HepG2 (cell line): ENCODE data around the gene HS2ST1. TPM values are rescaled to one million over a fixed set of nuclear protein-coding genes. Genes with fewer than 3 reads are reported as not detected.
A peak's percentile ranks its signal among the peaks of the same experiment; 100 is the strongest.

Experiments
- ATAC-seq: fragments of 200-7000 bp; cut with Tn5 transposase; 3 replicates; pipeline ENCODE4 v1.9.1; 2020; ENCODE audit warnings: mild to moderate bottlenecking, moderate library complexity
- BruUV-seq: library from RNA; stranded (reverse); fragments of 400-500 nt; replicated peaks from 2 replicates; lab custom pipeline; 2021; lab: Mats Ljungman, UMichigan
- CTCF ChIA-PET: fragments of 300-600 bp; formaldehyde crosslinking; extraction: SDS; loops from one replicate; lab custom pipeline; 2021; ENCODE audit warnings: low total read pairs, inconsistent platforms, low intra/inter-chr PET ratio; lab: Yijun Ruan, JAX
- POLR2A ChIA-PET: fragments of 350-600 bp; sonication (Branson Sonifier 250); formaldehyde crosslinking; loops from one replicate; lab custom pipeline; 2020; ENCODE audit warnings: antibody characterized with exemption, inconsistent platforms; lab: Yijun Ruan, JAX
- DNase-seq: peaks from one replicate; pipeline ENCODE4 v3.0.0-alpha.2; 2015; ENCODE audit warnings: low spot score
- FAIRE-seq: peaks from 3 replicates; lab custom pipeline; 2011; peaks lifted over from hg19 to GRCh38; lab: Jason Lieb, UNC
- H2AFZ ChIP-seq: one replicate; pipeline ENCODE4 v1.6.1; 2011; ENCODE audit warnings: low read length, inconsistent platforms
- H3K27ac ChIP-seq: fragments of 300-600 bp; 3 replicates; pipeline ENCODE4 v1.8.0; 2011; ENCODE audit warnings: mixed run types, mild to moderate bottlenecking, mixed read lengths, low read length, inconsistent platforms; ENCODE audit not compliant: insufficient read depth; ENCODE audit errors: extremely low read length
- H3K27me3 ChIP-seq, 2 experiments: fragments of 200-600 bp in 1 of 2; 2 replicates in 1 of 2; 3 replicates in 1 of 2; pipeline versions ENCODE4 v1.6.0 to v1.8.0; 2011; ENCODE audit warnings: low read length in 2 of 2, mild to moderate bottlenecking in 2 of 2, moderate library complexity in 2 of 2, inconsistent platforms in 1 of 2; ENCODE audit not compliant: insufficient read depth in 2 of 2, control insufficient read depth in 1 of 2
- H3K36me3 ChIP-seq, 2 experiments: fragments of 200-600 bp in 1 of 2; replicated peaks in 1 of 2; 2 replicates in 1 of 2; 3 replicates in 1 of 2; pipeline versions ENCODE4 v1.5.1 to v1.8.0; 2011; ENCODE audit warnings: low read length in 2 of 2, inconsistent platforms in 1 of 2; ENCODE audit not compliant: insufficient read depth in 2 of 2, control insufficient read depth in 1 of 2
- H3K4me1 ChIP-seq: 2 replicates; pipeline ENCODE4 v1.5.1; 2012; ENCODE audit warnings: low read length, inconsistent platforms; ENCODE audit not compliant: insufficient read depth
- H3K4me2 ChIP-seq: 2 replicates; pipeline ENCODE4 v1.6.0; 2011; ENCODE audit warnings: low read depth, low read length, inconsistent platforms
- H3K4me3 ChIP-seq, 3 experiments: fragments of 200-600 bp in 1 of 3; sonication (generic), shearing (Covaris generic) in 1 of 3; replicated peaks in 1 of 3; 2 replicates each; pipeline ENCODE4 v1.5.1; 2011 to 2016; ENCODE audit warnings: low read length in 3 of 3, inconsistent platforms in 2 of 3, low read depth in 2 of 3, mild to moderate bottlenecking in 2 of 3, control low read depth in 1 of 3, mixed read lengths in 1 of 3; ENCODE audit not compliant: insufficient read depth in 1 of 3
- H3K79me2 ChIP-seq: one replicate; pipeline ENCODE4 v1.6.1; 2011; ENCODE audit warnings: low read length, inconsistent platforms; ENCODE audit not compliant: insufficient read depth
- H3K9ac ChIP-seq: 2 replicates; pipeline ENCODE4 v1.6.0; 2011; ENCODE audit warnings: mild to moderate bottlenecking, low read depth, low read length, inconsistent platforms; ENCODE audit not compliant: insufficient read depth
- H3K9me3 ChIP-seq: 2 replicates; pipeline ENCODE4 v1.5.1; 2012; ENCODE audit warnings: mild to moderate bottlenecking, low read length
- H4K20me1 ChIP-seq: 2 replicates; pipeline ENCODE4 v1.6.0; 2011; ENCODE audit warnings: inconsistent platforms, mild to moderate bottlenecking, low read length, moderate library complexity; ENCODE audit not compliant: insufficient read depth
- ATF7 ChIP-seq, 2 experiments: fragments of 450-650 bp in 1 of 2; sonication (generic) in 1 of 2; formaldehyde crosslinking in 1 of 2; IDR thresholded peaks; 2 replicates each; pipeline versions ENCODE4 v1.4.0 to v1.6.1; 2016 to 2020; ENCODE audit warnings: antibody characterized with exemption in 1 of 2, mild to moderate bottlenecking in 1 of 2, missing genetic modification reagents in 1 of 2
- MAFF ChIP-seq: IDR thresholded peaks from 2 replicates; pipeline ENCODE4 v1.6.1; 2011; ENCODE audit warnings: low read depth, low read length, improper control_type of control experiment
- MAFK ChIP-seq, 2 experiments: IDR thresholded peaks in 1 of 2; conservative IDR thresholded peaks in 1 of 2; 2 replicates each; pipeline ENCODE4 v1.6.1; 2011; ENCODE audit warnings: improper control_type of control experiment in 2 of 2, low read length in 2 of 2
- NAIF1 ChIP-seq: sonication (generic); formaldehyde crosslinking; IDR thresholded peaks from 2 replicates; pipeline ENCODE4 v1.5.0; 2020; ENCODE audit warnings: mild to moderate bottlenecking, missing genetic modification reagents, borderline replicate concordance
- NCOA2 ChIP-seq: sonication (generic); formaldehyde crosslinking; IDR thresholded peaks from 2 replicates; pipeline ENCODE4 v1.8.0; 2022; ENCODE audit warnings: inconsistent platforms
- SYNCRIP ChIP-seq: fragments of 200-400 bp; formaldehyde crosslinking; IDR thresholded peaks from 2 replicates; pipeline ENCODE4 v1.6.1; 2018; ENCODE audit warnings: mild to moderate bottlenecking, low read depth, low read length; ENCODE audit not compliant: insufficient read depth
- ZSCAN9 ChIP-seq: IDR thresholded peaks from 2 replicates; pipeline ENCODE4 v1.6.1; 2016; ENCODE audit warnings: borderline replicate concordance
- WGBS: methylation state at CpG from one replicate; pipeline ENCODE4 v1.1.6; 2017; ENCODE audit warnings: low lambda C conversion rate; 5-methylcytosine and 5-hydroxymethylcytosine counted together
- in situ Hi-C: cut with HindIII; loops from 2 replicates; pipeline ENCODE4 v1.10.0; 2017; ENCODE audit warnings: low pct_unique_long_range_greater_than_20kb; ENCODE audit not compliant: extremely low pct_ligation_motif_present
- intact Hi-C: fragments of 100-400 bp; cut with micrococcal nuclease; formaldehyde crosslinking; loops from one replicate; pipeline ENCODE4 v1.10.0; 2022; ENCODE audit not compliant: unreplicated experiment
- polyA plus RNA-seq, 8 experiments: library from polyadenylated mRNA; depleted of rRNA in 3 of 8; stranded (reverse) in 7 of 8; unstranded in 1 of 8; fragments of >200 nt; fragmentation: Illumina TruSeq in 4 of 8; extraction: Trizol in 4 of 8; gene quantifications; 2 replicates each; pipeline versions ENCODE4 v1.2.1 to v1.2.3, GENCODE V29; 2011 to 2016; ENCODE audit warnings: low read depth in 4 of 8, missing spikeins in 1 of 8, mixed read lengths in 1 of 8; ENCODE audit not compliant: insufficient read depth in 1 of 8
- total RNA-seq, 5 experiments: library from RNA; depleted of rRNA; stranded (reverse); fragments of >200 nt; fragmentation: Illumina TruSeq; extraction: Trizol; gene quantifications; 2 replicates each; pipeline ENCODE4 v1.2.3, GENCODE V29; 2016; ENCODE audit warnings: low read depth in 1 of 5

Gene HS2ST1
- total and polyA plus RNA-seq, 2 of the 13 experiments (the other 11 are each of a cell fraction or from before 2014, with no cell fraction given), result 22.1 to 58.7 TPM

DNA sequence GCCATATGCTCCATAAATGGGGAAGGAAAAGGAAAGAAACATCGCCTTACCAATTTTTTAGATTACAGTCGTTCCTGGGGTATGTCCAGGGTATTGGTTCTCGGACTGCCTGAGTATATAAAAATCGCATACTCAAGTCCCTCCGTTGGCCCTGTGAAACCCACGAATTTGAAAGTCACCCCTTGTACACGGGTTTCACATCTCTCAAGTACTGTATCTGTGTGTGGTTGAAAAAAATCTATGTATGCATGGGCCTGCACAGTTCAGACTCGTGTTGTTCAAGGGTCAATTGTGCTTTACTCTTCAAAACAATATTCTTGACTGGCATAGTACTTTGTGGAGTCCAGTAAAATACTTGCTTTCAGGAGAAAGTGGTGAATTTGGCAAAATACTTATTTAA is 171.7 kb downstream of the HS2ST1 start (continued):
- TF ChIP-seq NAIF1, result no peak
- TF ChIP-seq, all 625 proteins: peak for 0

DNA sequence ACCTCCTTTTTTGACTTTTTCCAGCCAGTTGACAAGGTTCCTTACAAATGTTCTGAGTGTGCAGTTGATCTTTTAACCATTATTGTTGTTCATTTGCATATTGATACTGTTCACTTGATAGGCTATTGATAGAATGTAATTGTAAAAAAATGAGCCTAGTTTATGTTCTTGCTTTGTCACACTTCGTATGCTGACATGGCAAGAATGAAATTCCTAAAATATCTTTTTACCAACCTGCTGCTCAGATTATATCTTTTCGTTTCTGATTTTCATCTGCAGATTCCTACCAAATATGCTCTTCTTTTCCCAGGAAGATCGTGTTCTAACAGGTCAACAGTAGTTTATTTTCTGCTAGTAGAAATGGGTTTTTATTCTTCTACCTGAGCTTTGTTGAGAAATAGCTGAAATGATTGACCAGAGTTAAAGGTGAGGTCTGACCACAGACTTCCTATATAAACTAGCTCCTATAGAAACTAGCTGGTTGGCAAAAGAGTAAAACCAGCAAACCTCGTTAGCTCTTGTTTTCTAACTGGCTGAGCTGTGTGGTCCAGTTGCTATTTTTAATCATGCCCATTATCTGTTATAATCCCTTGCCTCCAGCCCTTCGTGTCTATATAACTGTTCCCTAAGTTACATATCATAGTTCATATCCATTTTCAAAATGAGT is 174.8 kb downstream of the HS2ST1 start:
- Histone ChIP-seq H3K79me2 (no peaks in the 10 kb centered on the region), H3K36me3 (peaks cover 0 to 12% of the 10 kb centered on the region in 2 experiments; a peak in 4 of 5 replicates), H2AFZ (no peak overlapping the region), H3K9me3 (no peaks in the 10 kb centered on the region), H3K4me1 (no peaks in the 10 kb centered on the region), H3K9ac (no peak overlapping the region), H3K4me3 (no peak overlapping the region), H4K20me1 (no peaks in the 10 kb centered on the region), H3K27ac (no peak overlapping the region), H3K27me3 (no peaks in the 10 kb centered on the region), H3K4me2 (no peak overlapping the region)
- ChIA-PET POLR2A (no interaction called here), CTCF (no interaction called here)
- DNase-seq (no peak), FAIRE-seq (no peak), ATAC-seq (no peak)
- BruUV-seq, result no TSS peak
- 88% methylated on average over 5 of the region's 5 CpGs for WGBS
- in situ Hi-C loops, result loop anchor here (10.0 kb wide), 1 partner anchor 264 kb away; no protein-coding TSS in a partner anchor
- TF ChIP-seq NCOA2 (CRISPR knock-in tag) (no peak), ZSCAN9 (CRISPR knock-in tag) (no peak), MAFK (conservative IDR thresholded peaks at IDR 0.05 in 1 of 2, IDR thresholded peaks at IDR 0.05 in 1 of 2; ENCODE audit: low read length in 2 of 2) (peak; percentile 59 to 74), MAFF (peak; percentile 44), ATF7 (IDR thresholded peaks at IDR 0.05) (no peak), ATF7 (CRISPR knock-in tag; IDR thresholded peaks at IDR 0.05) (no peak), SYNCRIP (no peak)
- intact Hi-C loops, result loop anchor here (10.0 kb wide), 1 partner anchor 174 kb away; the partner anchor contains the start of genes HS2ST1 and SELENOF
